ENCODE measurements around the gene CACNB4. TPM values are rescaled to one million over a fixed set of nuclear protein-coding genes. Genes with fewer than 3 reads are reported as not detected.

The CACNB4 gene
- total and polyA plus RNA-seq, 10 of the 15 experiments (the other 5 are each of a cell fraction or from before 2014, with no cell fraction given) = 2.0 to 21.6 (median 9.3) TPM

DNA sequence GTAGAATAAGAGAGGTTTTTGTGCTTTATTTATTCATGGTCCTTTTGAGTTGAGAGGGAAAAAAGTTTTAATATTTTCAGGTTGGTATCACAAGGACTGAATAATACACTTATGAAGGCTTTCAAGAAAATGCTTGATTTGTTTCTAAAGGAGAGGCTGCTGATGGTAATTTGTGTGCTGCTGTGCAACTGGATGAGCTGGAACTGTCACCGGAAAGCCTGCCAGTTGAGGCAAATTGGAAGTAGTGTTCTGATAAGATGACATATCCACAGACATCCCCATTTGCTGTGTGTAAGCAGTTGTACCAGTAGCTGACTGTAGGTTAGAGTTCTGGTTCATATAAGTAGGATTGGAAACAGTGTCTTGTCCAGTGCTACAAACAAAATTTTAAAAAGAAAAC, 21.6 kb upstream of the CACNB4 start:
- no peaks in the 10 kb centered on the region for H3K79me2 ChIP-seq (ENCODE audit: control insufficient read depth, insufficient read depth, low read length)
- FAIRE-seq (no peak), ATAC-seq (no peak), DNase-seq (ENCODE audit: low read depth, low spot score) (no peak)
- H2AFZ ChIP-seq (ENCODE audit: control insufficient read depth, low read depth, low read length) = no peak overlapping the region
- H3K27ac ChIP-seq (ENCODE audit: control insufficient read depth, insufficient read depth) = no peak overlapping the region
- H3K36me3 ChIP-seq (ENCODE audit: control insufficient read depth in 2 of 2, insufficient read depth in 2 of 2, low read length in 1 of 2) = no peaks in the 10 kb centered on the region; a peak in 1 of 4 replicates
- WGBS (ENCODE audit: insufficient coverage, insufficient replicate concordance, low lambda C conversion rate, missing lambda C conversion rate) = 100% methylated on average over 1 of the region's 1 CpG
- no peak overlapping the region for H3K9ac ChIP-seq (ENCODE audit: control insufficient read depth, insufficient read depth, low read length)
- H3K9me3 ChIP-seq (replicated peaks; ENCODE audit: control insufficient read depth, insufficient read depth, low read length) = no peaks in the 10 kb centered on the region
- CTCF ChIA-PET = interaction anchor here (1.1 kb wide), 2 partner anchors 8 to 11 kb away, joined by 3 to 4 read pairs; no protein-coding TSS in a partner anchor
- TF ChIP-seq MTA3 (IDR thresholded peaks at IDR 0.05; ENCODE audit: borderline replicate concordance, low read length) = no peak
- H3K4me2 ChIP-seq (ENCODE audit: control insufficient read depth, insufficient read depth) = no peak overlapping the region
- H4K20me1 ChIP-seq (ENCODE audit: control insufficient read depth, insufficient read depth) = no peaks in the 10 kb centered on the region
- in situ Hi-C loops (cut with MboI) (no loop called here), intact Hi-C loops (cut with micrococcal nuclease; ENCODE audit: unreplicated experiment) (no loop called here)
- RAD21 ChIA-PET (ENCODE audit: unreplicated experiment) = no interaction called here
- no peaks in the 10 kb centered on the region for H3K27me3 ChIP-seq (replicated peaks in 1 of 2; ENCODE audit: control insufficient read depth in 2 of 2, insufficient read depth in 2 of 2, low read length in 1 of 2)
- POLR2A ChIA-PET = no interaction called here
- no peak overlapping the region for H3K4me3 ChIP-seq
- SMC1A ChIA-PET (ENCODE audit: uncharacterized antibody, unreplicated experiment) = interaction anchor here (0.6 to 1.3 kb wide), 2 partner anchors 12 to 14 kb away, joined by 3 to 6 read pairs; no protein-coding TSS in a partner anchor
- H3K4me1 ChIP-seq (ENCODE audit: control insufficient read depth, insufficient read depth, low read length) = no peaks in the 10 kb centered on the region
- no TSS peak for BruUV-seq (replicated peaks)

DNA sequence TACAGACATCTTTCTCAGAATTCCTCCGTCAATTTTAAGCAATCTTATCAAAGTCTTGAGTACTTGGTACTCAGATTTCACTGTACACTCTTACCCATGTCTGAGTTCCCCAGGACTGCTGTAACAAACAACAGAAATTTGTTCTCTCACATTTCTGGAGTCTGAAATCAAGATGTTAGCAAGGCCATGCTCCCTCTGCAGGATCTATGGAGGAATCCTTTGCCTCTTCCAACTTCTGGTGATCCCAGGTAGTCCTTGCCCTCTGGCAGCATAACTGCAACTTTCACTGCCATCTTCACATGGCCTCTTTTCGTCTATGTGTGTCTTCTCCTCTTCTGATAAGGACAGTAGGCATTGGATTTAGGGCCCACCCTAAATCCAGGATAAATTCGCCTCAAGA, 17.1 kb upstream of the CACNB4 start:
- TF ChIP-seq NBN (IDR thresholded peaks at IDR 0.05) = no peak
- 0 out of 2 replicates have a peak, but pooled peaks have one; percentile 3 for TF ChIP-seq RAD21 (IDR thresholded peaks at IDR 0.05; ENCODE audit: insufficient read depth, low read depth, low read length)
- H3K4me1 ChIP-seq (ENCODE audit: control insufficient read depth, insufficient read depth, low read length) = no peaks in the 10 kb centered on the region
- ATAC-seq = no peak
- SMC1A ChIA-PET (ENCODE audit: uncharacterized antibody, unreplicated experiment) = interaction anchor here (1.0 kb wide), 1 partner anchor 23 kb away, joined by 4 read pairs; no protein-coding TSS in a partner anchor
- H3K27me3 ChIP-seq (replicated peaks in 1 of 2; ENCODE audit: control insufficient read depth in 2 of 2, insufficient read depth in 2 of 2, low read length in 1 of 2) = no peaks in the 10 kb centered on the region
- FAIRE-seq = peak; percentile 61
- no peak overlapping the region for H3K9ac ChIP-seq (ENCODE audit: control insufficient read depth, insufficient read depth, low read length)
- H3K4me2 ChIP-seq (ENCODE audit: control insufficient read depth, insufficient read depth) = no peak overlapping the region
- no peak overlapping the region for H2AFZ ChIP-seq (ENCODE audit: control insufficient read depth, low read depth, low read length)
- RAD21 ChIA-PET (ENCODE audit: unreplicated experiment) = no interaction called here
- no peaks in the 10 kb centered on the region for H3K79me2 ChIP-seq (ENCODE audit: control insufficient read depth, insufficient read depth, low read length)
- intact Hi-C loops (cut with micrococcal nuclease; ENCODE audit: unreplicated experiment) (no loop called here), in situ Hi-C loops (cut with MboI) (no loop called here)
- POLR2A ChIA-PET = no interaction called here
- CTCF ChIA-PET = no interaction called here
- H4K20me1 ChIP-seq (ENCODE audit: control insufficient read depth, insufficient read depth) = no peaks in the 10 kb centered on the region
- BruUV-seq (replicated peaks) = no TSS peak
- WGBS (ENCODE audit: insufficient coverage, insufficient replicate concordance, low lambda C conversion rate, missing lambda C conversion rate) = 95% methylated on average over 3 of the region's 3 CpGs
- H3K27ac ChIP-seq (ENCODE audit: control insufficient read depth, insufficient read depth) = no peak overlapping the region
- DNase-seq (ENCODE audit: low read depth, low spot score) = no peak
- no peaks in the 10 kb centered on the region for H3K9me3 ChIP-seq (replicated peaks; ENCODE audit: control insufficient read depth, insufficient read depth, low read length)
- no peaks in the 10 kb centered on the region for H3K36me3 ChIP-seq (ENCODE audit: control insufficient read depth in 2 of 2, insufficient read depth in 2 of 2, low read length in 1 of 2)
- H3K4me3 ChIP-seq = no peak overlapping the region
